ENCODE measurements around the gene ATF7.
"Not testable (repeated sequence)": the region's sequence is repeated elsewhere in the genome, so short reads cannot be mapped to it uniquely, and the experiment has no call there.

ATF7 gene

DNA sequence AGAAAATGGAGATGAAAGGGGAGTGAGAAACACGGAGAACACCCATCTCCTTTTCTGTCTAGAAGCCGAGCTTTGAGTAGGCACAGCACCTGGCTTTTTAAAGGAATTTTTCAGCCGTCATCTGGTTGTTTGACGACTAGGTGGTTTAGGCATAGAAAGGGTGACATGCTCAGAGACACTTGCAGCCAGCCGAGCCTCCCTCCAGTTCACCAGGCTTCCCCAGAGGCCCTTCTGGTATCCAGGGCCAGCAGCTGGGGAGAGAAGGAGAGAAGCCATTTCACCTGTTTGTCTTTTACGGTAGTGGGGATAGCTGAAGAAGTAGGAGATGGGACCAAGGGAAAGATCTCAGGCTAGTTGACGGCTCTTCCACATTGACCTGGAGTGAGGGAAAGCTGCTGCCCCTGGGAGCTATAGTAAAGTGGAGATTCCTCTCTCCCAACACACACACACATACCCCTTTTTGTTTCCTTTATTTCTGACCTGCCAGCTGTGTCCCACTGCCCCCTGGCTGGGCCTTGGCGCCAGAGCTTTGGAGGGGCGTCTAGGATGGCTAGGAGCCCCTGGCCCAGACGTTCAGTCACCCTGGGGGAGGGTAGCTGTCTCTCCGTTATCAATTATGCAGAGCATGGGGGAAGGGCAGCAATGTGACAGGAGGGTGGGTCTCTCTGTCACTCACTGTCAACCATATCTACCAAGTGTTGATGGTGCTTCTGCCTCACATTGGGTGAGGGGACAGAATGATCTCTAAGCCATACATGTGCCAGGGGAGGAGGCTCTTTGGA, 132.4 kb downstream of the ATF7 start:
- no peaks in the 10 kb centered on the region for H3K9me3 Mint-ChIP-seq
- peaks cover 35% of the 10 kb centered on the region for H3K4me1 Mint-ChIP-seq
- peak overlapping the region; percentile 87 for H3K4me3 Mint-ChIP-seq
- H3K27ac Mint-ChIP-seq = peak overlapping the region; percentile 82
- H3K27me3 Mint-ChIP-seq = no peaks in the 10 kb centered on the region
- DNase-seq = no peak
- ATAC-seq = no peak
- no peaks in the 10 kb centered on the region for H3K36me3 Mint-ChIP-seq (ENCODE audit: low read depth)

DNA sequence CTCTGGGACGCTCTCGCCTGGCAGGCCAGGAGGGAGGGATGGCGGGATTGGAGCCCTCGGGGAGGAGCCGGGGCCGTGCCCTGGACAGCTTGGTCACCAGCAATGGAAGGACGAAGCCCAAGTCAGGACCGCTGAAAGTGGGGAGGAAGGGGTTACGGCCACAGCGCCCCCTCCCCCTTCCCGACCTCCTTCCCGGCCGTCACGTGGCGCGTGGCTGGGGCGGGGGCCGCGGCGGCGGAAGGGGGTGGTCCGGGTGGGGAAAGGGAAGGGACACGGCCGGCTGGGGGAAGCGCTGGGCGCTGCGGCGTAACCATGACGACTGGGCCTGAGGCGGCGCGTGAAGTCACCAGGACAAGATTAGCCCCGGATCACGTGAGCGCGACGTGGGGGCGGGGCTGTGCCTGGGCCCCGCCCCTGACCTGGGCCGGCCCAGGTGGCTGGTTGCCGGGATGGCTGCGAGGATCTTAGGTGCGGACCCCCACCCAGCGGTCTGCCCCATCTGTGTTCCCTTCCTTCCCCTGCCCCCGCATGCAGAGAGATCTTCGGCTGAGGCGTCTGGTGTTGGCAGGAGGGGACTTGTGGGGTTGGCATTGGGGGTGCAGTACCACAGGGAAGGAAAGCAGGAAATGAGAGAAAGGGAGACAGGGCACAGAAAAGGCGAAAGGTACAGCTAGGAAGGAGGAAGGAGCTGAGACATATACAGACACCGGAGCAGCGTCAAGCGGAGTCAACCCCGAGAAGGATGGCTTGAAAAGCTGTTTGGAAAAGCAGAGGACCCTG, 133.2 kb downstream of the ATF7 start:
- Mint-ChIP-seq H3K27ac (peak overlapping the region; percentile 82), H3K27me3 (no peaks in the 10 kb centered on the region), H3K4me3 (peak overlapping the region; percentile 87), H3K9me3 (no peaks in the 10 kb centered on the region), H3K36me3 (ENCODE audit: low read depth) (no peaks in the 10 kb centered on the region), H3K4me1 (peaks cover 27% of the 10 kb centered on the region)
- ATAC-seq = peak; percentile 91
- DNase-seq = peak; percentile 89

DNA sequence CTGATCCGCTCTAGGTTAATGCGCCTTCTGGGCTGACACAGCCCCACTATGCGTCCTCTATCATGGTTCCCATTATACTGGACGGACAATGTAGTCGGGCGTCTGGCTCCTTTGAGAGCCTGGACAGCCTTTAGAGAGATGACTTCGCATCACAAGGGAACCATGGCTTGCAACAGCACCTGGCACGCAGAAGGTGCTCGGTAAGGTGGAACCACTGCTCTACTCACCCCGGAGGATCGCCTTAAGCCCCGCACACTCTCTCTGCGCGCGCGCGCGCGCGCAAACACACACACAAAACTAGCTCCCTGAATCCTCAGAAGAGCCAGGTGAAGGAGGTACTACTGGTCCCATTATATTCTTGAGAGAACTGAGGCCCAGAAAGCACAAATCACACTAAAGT, 134.0 kb downstream of the ATF7 start:
- DNase-seq = no peak
- H3K4me3 Mint-ChIP-seq = peak overlapping the region; percentile 87
- no peak for ATAC-seq
- H3K27me3 Mint-ChIP-seq = no peaks in the 10 kb centered on the region
- H3K4me1 Mint-ChIP-seq = peaks cover 21% of the 10 kb centered on the region
- H3K36me3 Mint-ChIP-seq (ENCODE audit: low read depth) = no peaks in the 10 kb centered on the region
- no peaks in the 10 kb centered on the region for H3K9me3 Mint-ChIP-seq
- peak overlapping the region; percentile 44 for H3K27ac Mint-ChIP-seq

DNA sequence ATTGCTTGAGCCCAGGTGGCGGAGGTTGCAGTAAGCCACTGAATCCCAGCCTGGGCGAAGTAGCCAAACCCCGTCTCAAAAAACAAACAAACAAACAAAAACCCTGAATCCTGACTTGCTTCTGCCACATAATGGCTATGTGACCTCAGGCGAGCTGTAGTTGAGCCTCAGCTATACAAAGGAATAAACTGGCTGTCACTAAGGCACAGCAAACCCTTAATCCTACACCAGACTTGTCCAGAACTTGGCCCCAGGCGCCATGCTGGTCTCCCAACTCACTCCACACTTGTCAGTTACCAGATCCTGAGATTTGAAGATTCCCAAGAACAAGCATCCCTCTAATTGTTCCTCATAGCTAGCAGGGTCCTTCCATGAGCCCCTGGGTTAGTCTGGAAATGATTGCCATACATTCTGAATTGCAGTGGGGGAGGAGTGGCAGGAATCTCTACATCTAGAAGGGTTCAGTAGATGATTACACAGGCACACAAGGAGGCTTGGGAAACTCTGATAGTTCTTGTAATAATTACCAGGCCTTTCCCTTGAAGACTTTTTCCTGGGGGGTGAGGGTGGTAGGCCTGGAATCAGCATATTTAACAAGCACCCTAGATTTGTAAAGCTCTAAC, 136.8 kb downstream of the ATF7 start:
- peaks cover 23% of the 10 kb centered on the region for H3K4me1 Mint-ChIP-seq
- H3K9me3 Mint-ChIP-seq = no peaks in the 10 kb centered on the region
- H3K27ac Mint-ChIP-seq = no peak overlapping the region
- peaks cover 6% of the 10 kb centered on the region for H3K36me3 Mint-ChIP-seq (ENCODE audit: low read depth)
- H3K4me3 Mint-ChIP-seq = no peak overlapping the region
- H3K27me3 Mint-ChIP-seq = no peaks in the 10 kb centered on the region
- DNase-seq = no peak
- no peak for ATAC-seq

DNA sequence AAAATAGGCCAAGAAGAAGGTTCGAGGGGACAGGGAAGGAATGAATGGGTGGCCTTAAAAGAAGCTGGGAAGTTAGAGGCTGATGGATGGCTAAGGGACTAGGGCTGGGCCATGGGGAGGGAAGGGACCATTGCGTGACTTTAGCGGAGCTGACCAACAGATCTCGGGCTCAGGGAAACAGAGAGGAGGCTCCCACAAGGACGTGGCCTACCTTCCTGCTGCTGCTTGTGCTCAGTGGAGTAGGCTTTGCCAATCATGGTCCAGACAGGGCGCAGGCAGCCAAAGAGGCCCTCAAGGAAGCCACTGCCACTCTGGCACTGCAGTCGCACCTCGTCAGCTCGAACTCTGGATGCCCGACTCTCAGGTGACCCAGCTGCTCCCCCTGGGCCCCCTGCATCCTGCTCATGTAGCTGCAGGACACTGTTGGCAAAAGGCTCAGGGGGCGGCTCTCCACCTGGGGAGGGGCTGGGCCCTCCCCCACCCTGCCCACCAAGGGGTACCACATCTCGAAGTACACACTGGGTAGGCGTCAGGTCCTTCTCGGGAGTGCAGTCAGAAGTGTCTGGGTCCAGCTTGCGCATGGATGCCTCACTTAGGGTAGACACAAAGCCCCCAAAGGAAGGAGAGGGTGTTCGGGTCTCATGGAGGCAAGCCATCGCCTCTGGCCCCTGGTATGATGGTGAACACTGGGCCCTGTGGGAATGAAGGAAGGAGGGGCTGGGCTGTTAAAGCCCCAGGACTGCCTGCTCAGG, 139.3 kb downstream of the ATF7 start:
- H3K36me3 Mint-ChIP-seq (ENCODE audit: low read depth) = peaks cover 11% of the 10 kb centered on the region
- DNase-seq (no peak), ATAC-seq (no peak)
- H3K9me3 Mint-ChIP-seq = no peaks in the 10 kb centered on the region
- peak overlapping the region; percentile 42 for H3K27ac Mint-ChIP-seq
- no peaks in the 10 kb centered on the region for H3K27me3 Mint-ChIP-seq
- H3K4me1 Mint-ChIP-seq = peaks cover 2% of the 10 kb centered on the region
- H3K4me3 Mint-ChIP-seq = no peak overlapping the region

DNA sequence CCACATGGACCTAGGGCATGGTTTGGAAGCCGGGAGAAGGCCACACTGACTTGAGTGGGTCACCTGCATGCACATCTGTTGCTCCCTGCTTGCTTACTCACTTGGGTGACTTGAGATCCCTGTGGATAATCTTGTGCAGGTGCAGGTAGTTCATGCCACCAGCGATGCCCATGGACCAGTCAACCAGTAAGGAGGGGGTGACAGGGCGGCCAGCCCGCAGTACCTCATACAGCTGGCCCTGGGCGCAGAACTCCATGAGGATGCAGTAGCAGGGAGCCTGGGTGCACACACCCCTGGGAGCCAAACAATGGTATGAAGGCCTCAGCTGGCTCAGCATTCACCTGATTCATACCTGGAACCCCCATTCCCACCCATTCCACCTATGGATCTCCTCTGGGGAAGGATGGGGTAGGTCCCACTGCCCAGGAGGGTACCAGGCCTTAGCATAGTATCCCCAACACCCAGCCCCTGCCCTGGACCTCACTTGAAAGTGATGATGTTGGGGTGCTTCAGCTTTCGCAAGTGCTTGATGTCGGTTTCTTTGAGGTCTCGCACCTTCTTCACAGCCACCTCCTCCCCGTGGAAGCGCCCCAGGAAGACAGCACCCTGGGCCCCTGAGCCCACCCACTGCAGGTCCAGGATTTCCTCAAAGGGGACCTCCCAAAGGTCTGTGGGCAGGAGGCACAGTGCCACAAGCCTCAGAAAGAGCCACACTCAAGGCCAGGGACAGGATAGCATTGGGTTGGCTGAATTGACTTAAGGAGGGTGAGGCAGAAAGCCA, 140.0 kb downstream of the ATF7 start:
- no peaks in the 10 kb centered on the region for H3K9me3 Mint-ChIP-seq
- H3K4me1 Mint-ChIP-seq = peaks cover 2% of the 10 kb centered on the region
- H3K4me3 Mint-ChIP-seq = no peak overlapping the region
- peaks cover 14% of the 10 kb centered on the region for H3K36me3 Mint-ChIP-seq (ENCODE audit: low read depth)
- ATAC-seq (no peak), DNase-seq (no peak)
- H3K27ac Mint-ChIP-seq = no peak overlapping the region
- no peaks in the 10 kb centered on the region for H3K27me3 Mint-ChIP-seq

DNA sequence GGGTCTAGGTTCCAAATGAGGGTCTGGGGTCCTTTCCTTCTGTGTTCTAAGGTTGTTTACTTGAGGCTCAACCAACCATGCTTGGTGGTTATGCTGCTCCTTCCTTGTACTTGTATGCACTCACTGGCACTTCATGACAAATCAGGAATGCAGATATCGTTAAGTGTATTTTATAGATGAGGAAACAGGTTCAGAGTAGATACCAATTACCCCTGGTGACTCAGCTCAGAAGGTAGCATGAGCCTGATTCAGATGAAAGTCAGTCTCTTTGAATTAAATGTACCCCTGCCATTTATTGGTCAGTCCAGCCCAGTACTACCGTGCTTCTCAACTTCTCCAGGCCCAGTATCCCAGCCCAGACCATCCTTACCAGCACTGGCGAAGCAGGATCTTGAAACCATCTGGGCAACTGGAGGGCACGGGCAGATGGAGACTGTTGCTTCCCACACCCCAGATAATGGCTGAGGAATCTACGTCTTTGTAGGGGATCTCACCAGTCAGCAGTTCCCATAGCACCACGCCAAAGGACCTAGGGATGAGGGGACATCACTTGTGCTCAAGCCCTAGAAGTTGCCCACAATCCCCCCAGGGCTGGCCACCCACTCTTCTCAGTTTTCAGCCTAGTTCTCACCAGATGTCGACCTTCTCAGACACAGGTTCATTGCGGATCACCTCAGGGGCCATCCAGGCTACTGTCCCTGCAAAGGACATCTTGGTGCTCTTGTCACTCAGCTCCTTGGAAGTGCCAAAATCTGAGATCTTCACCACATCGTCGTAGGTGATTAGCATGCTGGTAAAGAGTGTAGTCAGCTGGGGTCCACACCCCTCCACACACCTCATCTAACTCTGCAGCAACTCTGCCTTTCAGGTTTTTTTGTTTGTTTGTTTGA, 141.3 kb downstream of the ATF7 start:
- ATAC-seq (no peak), DNase-seq (no peak)
- Mint-ChIP-seq H3K27me3 (no peaks in the 10 kb centered on the region), H3K27ac (peak overlapping the region; percentile 4), H3K9me3 (no peaks in the 10 kb centered on the region), H3K4me3 (no peak overlapping the region), H3K4me1 (peaks cover 2% of the 10 kb centered on the region), H3K36me3 (ENCODE audit: low read depth) (peaks cover 19% of the 10 kb centered on the region)

DNA sequence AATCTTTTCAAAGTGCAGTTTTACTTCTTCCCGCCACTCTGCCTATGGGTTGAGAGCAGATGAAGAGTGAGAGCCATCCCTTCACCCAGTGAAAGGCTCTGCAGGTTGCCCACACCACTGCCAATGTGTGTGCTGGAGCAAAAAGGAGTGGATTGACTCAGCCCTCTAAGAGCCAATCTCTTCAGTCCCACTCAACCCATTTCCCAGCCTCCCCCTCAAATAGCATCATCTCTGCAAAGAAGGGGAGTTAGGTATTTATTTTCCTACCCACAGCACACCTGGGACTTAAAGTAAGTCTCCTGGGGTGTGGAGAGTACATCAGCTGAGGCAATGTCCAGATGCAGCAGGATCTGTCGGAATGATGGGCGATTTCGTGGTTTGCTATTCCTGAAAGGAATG, 142.2 kb downstream of the ATF7 start:
- peaks cover 2% of the 10 kb centered on the region for H3K4me1 Mint-ChIP-seq
- no peaks in the 10 kb centered on the region for H3K27me3 Mint-ChIP-seq
- no peaks in the 10 kb centered on the region for H3K9me3 Mint-ChIP-seq
- H3K4me3 Mint-ChIP-seq = no peak overlapping the region
- peak overlapping the region; percentile 4 for H3K27ac Mint-ChIP-seq
- H3K36me3 Mint-ChIP-seq (ENCODE audit: low read depth) = peaks cover 29% of the 10 kb centered on the region
- no peak for DNase-seq
- peak; percentile 16 for ATAC-seq

DNA sequence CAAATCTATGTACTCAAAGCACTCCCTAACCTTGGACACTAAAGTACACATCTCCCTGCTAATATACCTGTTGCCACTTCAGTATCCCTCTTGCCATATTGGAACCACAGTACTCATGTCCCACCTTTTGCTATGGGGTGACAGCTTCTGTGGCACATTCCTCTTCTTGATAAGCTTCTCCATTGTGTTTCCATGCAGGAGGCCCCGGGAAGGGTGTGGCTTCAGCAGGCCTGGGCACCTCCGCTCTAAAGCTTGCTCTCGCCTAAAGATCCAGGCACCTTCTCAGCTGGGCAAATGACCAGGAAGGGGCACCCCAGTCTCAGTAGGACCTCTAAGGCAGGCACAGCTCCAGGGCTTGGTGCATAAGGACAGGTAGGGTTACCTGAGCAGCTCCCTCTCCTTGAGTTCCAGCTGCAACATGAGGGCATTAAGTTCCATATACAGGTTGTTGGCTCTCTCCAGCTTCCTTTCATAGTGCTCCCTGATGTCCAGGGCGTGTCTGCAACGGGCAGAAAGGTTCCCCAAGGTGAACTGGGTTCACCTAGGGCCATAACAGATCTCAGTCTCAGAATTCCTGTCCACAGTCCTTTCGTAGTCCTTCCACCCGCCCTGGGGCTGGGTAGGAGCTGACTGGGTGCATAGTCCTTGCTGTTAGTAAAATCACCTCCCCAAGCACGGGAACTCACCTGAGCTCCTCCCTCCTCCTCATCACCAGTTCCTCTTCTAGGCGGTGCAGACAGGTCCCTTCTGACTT, 142.8 kb downstream of the ATF7 start:
- no peak overlapping the region for H3K4me3 Mint-ChIP-seq
- no peaks in the 10 kb centered on the region for H3K9me3 Mint-ChIP-seq
- peaks cover 4% of the 10 kb centered on the region for H3K4me1 Mint-ChIP-seq
- no peak for DNase-seq
- no peaks in the 10 kb centered on the region for H3K27me3 Mint-ChIP-seq
- H3K36me3 Mint-ChIP-seq (ENCODE audit: low read depth) = peaks cover 34% of the 10 kb centered on the region
- no peak overlapping the region for H3K27ac Mint-ChIP-seq
- ATAC-seq = peak; percentile 1

DNA sequence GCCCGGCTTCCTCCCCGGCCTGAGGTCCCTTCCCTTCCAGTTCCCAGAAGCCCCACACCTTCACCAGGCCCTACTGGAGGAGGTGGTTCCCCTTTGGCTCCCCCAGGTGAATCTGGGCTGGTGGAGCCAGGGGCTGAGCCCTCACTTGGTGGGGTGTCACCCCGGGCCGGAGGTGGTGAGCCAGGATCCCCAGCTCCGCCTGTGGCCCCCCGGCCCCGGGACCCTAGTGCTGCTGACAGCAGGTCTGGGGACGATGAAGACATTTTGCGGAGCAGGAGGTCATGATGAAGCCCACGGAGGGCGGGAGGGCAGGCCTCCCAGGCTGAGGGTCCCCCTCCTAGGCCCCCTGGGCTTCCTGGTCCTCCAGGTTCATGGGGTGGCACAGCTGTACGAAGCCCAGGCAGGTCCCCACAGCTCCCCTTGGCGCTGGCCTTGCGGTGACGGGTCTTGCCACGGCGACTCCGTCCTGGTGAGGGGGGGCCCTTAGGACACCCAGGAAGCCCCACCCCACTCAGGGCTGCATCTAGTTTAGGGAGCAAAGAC, 143.5 kb downstream of the ATF7 start:
- Mint-ChIP-seq H3K36me3 (ENCODE audit: low read depth) (peaks cover 40% of the 10 kb centered on the region), H3K27me3 (no peaks in the 10 kb centered on the region), H3K4me1 (peaks cover 4% of the 10 kb centered on the region), H3K9me3 (no peaks in the 10 kb centered on the region), H3K4me3 (no peak overlapping the region), H3K27ac (no peak overlapping the region)
- DNase-seq (no peak), ATAC-seq (peak; percentile 5)

DNA sequence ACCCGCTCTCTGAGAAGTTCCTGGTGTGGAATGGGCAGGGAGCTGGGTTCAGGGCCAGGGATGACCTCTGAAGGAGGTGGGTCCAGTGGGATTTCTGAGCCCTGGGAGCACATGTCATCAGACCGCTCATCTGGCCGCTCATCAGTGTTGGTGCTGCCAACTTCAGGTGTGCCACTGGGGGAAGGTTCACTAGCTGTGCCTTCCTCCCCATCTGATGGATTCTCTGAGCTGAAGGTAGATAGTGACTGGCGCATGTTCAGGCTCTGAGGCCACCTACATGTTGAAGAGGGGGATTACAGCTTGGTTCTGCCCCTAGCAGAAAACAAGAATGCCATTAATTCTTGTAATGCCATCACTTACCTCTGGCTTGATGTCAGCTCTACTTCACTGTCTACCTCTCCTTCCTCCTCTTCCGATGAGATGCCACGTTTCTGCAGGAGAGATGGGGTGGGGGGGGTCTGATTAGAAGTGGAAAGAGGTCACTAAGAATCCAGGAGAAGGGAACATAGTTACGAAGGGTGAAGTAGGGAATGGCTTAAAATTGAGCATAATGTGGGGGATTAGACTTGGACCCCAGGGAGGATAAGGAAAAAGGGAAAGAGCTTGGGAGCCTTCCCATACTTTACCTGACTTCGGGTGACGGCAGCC, 144.1 kb downstream of the ATF7 start:
- DNase-seq (no peak), ATAC-seq (peak; percentile 21)
- Mint-ChIP-seq H3K4me1 (peaks cover 7% of the 10 kb centered on the region), H3K9me3 (no peaks in the 10 kb centered on the region), H3K4me3 (no peak overlapping the region), H3K36me3 (ENCODE audit: low read depth) (peaks cover 44% of the 10 kb centered on the region), H3K27me3 (no peaks in the 10 kb centered on the region), H3K27ac (no peak overlapping the region)

DNA sequence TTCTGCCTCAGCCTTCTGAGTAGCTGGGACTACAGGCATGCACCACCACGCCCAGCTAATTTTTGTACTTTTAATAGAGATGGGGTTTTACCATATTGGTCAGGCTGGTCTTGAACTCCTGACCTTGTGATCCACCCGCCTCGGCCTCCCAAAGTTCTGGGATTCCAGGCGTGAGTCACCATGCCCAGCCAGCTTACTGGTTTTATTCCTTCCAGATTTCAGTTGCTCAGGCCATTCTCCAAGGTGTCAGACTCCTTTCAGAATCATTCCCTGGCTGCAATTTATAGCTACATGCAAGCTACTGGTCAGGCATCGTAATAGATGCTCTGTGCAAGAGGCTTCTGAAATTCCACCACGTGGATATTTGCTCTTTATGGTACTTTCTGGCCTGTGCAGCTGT, 144.7 kb downstream of the ATF7 start:
- peaks cover 48% of the 10 kb centered on the region for H3K36me3 Mint-ChIP-seq (ENCODE audit: low read depth)
- H3K9me3 Mint-ChIP-seq, ATAC-seq, H3K4me1 Mint-ChIP-seq, DNase-seq, H3K4me3 Mint-ChIP-seq, H3K27me3 Mint-ChIP-seq: not testable (repeated sequence)
- H3K27ac Mint-ChIP-seq = peak overlapping the region; percentile 49

Measured in activated naive CD8-positive, alpha-beta T cell treated with anti-CD3 and anti-CD28 coated beads, Interleukin-2, amount 50 U/mL, for 24 hours (primary cell).